Tibial artery (tissue), 4 donors: Measurements from ENCODE around the gene STARD10.
"Not testable (repeated sequence)": the region's sequence is repeated elsewhere in the genome, so short reads cannot be mapped to it uniquely, and the experiment has no call there.

Experiments
- DNase-seq, 2 donors: peaks; one replicate each; pipeline ENCODE4 v3.0.0-alpha.2; 2019
- H3K27ac ChIP-seq, 2 donors: fragments of 200-600 bp; sonication (generic) in 1 of 2; 1 replicate in 1 of 2; 2 replicates in 1 of 2; pipeline ENCODE4 v1.5.1; 2018 to 2019; ENCODE audit warnings: mild to moderate bottlenecking in 1 of 2
- H3K27me3 ChIP-seq, 2 donors: fragments of 200-600 bp; sonication (generic) in 1 of 2; one replicate each; pipeline versions ENCODE4 v1.5.1 to v1.6.0; 2016 to 2019
- H3K36me3 ChIP-seq, 3 donors: fragments of 200-600 bp; sonication (generic) in 2 of 3; one replicate each; pipeline ENCODE4 v1.5.1; 2016 to 2019; ENCODE audit warnings: mild to moderate bottlenecking in 2 of 3
- H3K4me1 ChIP-seq, 4 donors: fragments of 200-600 bp; sonication (generic) in 2 of 4; 1 replicate in 3 of 4; 2 replicates in 1 of 4; pipeline ENCODE4 v1.5.1; 2016 to 2019
- H3K4me3 ChIP-seq, 2 donors: fragments of 200-600 bp; sonication (generic) in 1 of 2; 1 replicate in 1 of 2; 2 replicates in 1 of 2; pipeline ENCODE4 v1.5.1; 2018 to 2019; ENCODE audit warnings: mild to moderate bottlenecking in 2 of 2
- H3K9me3 ChIP-seq, 3 donors: fragments of 200-600 bp; sonication (generic) in 1 of 3; one replicate each; pipeline ENCODE4 v1.5.1; 2016 to 2019
- CTCF ChIP-seq, 2 experiments: fragments of 200-600 bp in 1 of 2; fragments of 450-650 bp in 1 of 2; IDR thresholded peaks; one replicate each; pipeline ENCODE4 v1.5.1; 2017 to 2019; ENCODE audit warnings: antibody characterized with exemption in 2 of 2, mild to moderate bottlenecking in 1 of 2, moderate library complexity in 1 of 2
- intact Hi-C: fragments of 100-400 bp; cut with DNase I; formaldehyde crosslinking; loops from one replicate; pipeline ENCODE4 v1.15.0; 2023; ENCODE audit warnings: low total_unique reads

The STARD10 gene

DNA sequence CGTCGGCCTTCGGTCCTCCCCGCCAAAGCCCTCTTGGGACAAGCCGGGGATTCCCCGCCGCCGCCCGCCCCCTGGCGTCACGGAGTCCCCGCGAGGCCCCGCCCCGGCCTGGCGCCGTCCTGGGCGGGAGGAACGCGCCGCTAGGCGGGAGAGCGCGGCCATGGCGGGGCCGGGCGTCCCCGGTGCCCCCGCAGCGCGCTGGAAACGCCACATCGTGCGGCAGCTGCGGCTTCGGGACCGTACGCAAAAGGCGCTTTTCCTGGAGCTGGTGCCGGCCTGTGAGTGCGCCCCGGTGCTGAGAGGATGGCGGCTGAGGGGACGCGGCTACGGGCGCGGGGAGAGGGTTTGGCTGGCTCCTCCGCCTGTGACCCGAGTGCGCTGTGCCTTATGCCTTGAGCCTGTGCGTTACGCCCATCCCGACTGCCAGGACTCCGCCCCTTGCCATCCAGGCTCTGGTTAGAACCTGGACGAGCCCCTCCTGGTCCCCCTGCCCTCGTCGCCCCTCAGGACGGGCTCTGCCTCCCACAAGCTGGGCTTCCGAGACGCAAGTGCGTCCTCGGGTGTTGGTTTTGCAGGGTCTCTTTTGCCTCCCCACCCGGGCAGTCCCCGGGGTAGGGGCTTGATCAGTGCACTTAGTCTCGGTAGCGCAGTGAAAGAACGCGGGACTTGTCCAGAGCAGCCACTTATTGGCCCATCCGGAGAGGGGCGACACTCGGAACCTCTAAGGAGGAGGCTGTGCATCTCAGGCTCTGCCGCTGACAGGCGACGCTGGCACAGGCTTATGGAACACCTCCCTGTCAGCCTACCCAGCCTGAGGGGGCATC is 20.7 kb upstream of the STARD10 start, which contains the start of gene ATG16L2:
Gene ATG16L2 (plus strand): TSS at position 126 of the 824 bp plus-strand sequence. CDS start 35 bp downstream, at position 161.
- DNase-seq: peak; percentile 75 to 86
- intact Hi-C loops: loop anchor here (5.0 kb wide), 1 partner anchor 92 kb away; no protein-coding TSS in a partner anchor
- H3K36me3 ChIP-seq: peaks cover 0 to 23% (median 0%) of the 10 kb centered on the region in 3 donors
- H3K4me1 ChIP-seq: peaks cover 0 to 50% (median 36%) of the 10 kb centered on the region in 4 donors
- H3K27ac ChIP-seq: peak within 1 kb of the TSS; percentile 93
- peak within 1 kb of the TSS; percentile 90 to 96 for H3K4me3 ChIP-seq
- H3K27me3 ChIP-seq: no peaks in the 10 kb centered on the region
- no peaks in the 10 kb centered on the region for H3K9me3 ChIP-seq
- TF ChIP-seq CTCF (IDR thresholded peaks at IDR 0.05): peak; percentile 35 to 46

GRCh38 chr11:72813740-72814285 is 20.0 kb upstream of the STARD10 start:
- no peak for TF ChIP-seq CTCF (IDR thresholded peaks at IDR 0.05)
- intact Hi-C loops: loop anchor here (5.0 kb wide), 1 partner anchor 92 kb away; no protein-coding TSS in a partner anchor
- peaks cover 0 to 22% (median 4%) of the 10 kb centered on the region in 3 donors for H3K36me3 ChIP-seq
- H3K4me3 ChIP-seq: peak overlapping the region; percentile 90 to 96
- H3K27ac ChIP-seq: peak overlapping the region; percentile 93
- H3K27me3 ChIP-seq: no peaks in the 10 kb centered on the region
- DNase-seq: peak; percentile 70 to 92
- peaks cover 0 to 50% (median 36%) of the 10 kb centered on the region in 4 donors for H3K4me1 ChIP-seq
- no peaks in the 10 kb centered on the region for H3K9me3 ChIP-seq

GRCh38 chr11:72812967-72813739 is 19.3 kb upstream of the STARD10 start:
- Histone ChIP-seq H3K27ac (peak overlapping the region; percentile 93), H3K36me3 (peaks cover 0 to 16% (median 4%) of the 10 kb centered on the region in 3 donors), H3K4me3 (peak overlapping the region; percentile 90 to 96), H3K9me3 (no peaks in the 10 kb centered on the region), H3K27me3 (no peaks in the 10 kb centered on the region), H3K4me1 (peaks cover 0 to 50% (median 36%) of the 10 kb centered on the region in 4 donors)
- peak; percentile 76 to 95 for DNase-seq
- intact Hi-C loops: loop anchor here (5.0 kb wide), 1 partner anchor 91 kb away; no protein-coding TSS in a partner anchor
- TF ChIP-seq CTCF (IDR thresholded peaks at IDR 0.05): peak; percentile 48 to 60

- peaks cover 0 to 10% (median 4%) of the 10 kb centered on the region in 3 donors for H3K36me3 ChIP-seq
- no peak for TF ChIP-seq CTCF (IDR thresholded peaks at IDR 0.05)
- no peaks in the 10 kb centered on the region for H3K27me3 ChIP-seq
- H3K27ac ChIP-seq: peak overlapping the region; percentile 93
- peaks cover 0 to 50% (median 36%) of the 10 kb centered on the region in 4 donors for H3K4me1 ChIP-seq
- peak overlapping the region; percentile 90 to 96 for H3K4me3 ChIP-seq
- intact Hi-C loops: loop anchor here (5.0 kb wide), 1 partner anchor 90 kb away; no protein-coding TSS in a partner anchor
- no peak for DNase-seq
- no peaks in the 10 kb centered on the region for H3K9me3 ChIP-seq
Observed at GRCh38 chr11:72812604-72812966, 18.7 kb upstream of the STARD10 start.

DNA sequence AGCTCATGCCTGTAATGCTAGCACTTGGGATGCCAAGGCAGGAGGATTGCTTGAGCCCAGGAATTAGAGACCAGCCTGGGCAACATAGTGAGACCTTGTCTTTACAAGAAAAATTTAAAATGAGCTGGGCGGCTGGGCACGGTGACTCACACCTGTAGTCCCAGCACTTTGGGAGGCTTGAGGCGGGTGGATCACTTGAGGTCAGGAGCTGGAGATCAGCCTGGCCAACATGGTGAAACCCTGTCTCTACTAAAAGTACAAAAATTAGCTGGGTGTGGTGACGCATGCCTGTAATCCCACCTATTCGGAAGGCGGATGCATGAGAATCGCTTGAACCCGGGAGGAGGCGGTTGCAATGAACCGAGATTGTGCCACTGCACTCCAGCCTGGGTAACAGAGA is 17.8 kb upstream of the STARD10 start:
- not testable (repeated sequence) for H3K27me3 ChIP-seq, H3K9me3 ChIP-seq, H3K4me3 ChIP-seq, H3K36me3 ChIP-seq, DNase-seq
- intact Hi-C loops: loop anchor here (5.0 kb wide), 1 partner anchor 89 kb away; no protein-coding TSS in a partner anchor
- H3K4me1 ChIP-seq: peaks cover 0 to 48% (median 34%) of the 10 kb centered on the region in 4 donors
- peak overlapping the region in 1 of 2 donors; percentile 93 for H3K27ac ChIP-seq
